GM19324 (cell line): ENCODE results near the gene ARHGAP19.

ENCODE experiments used
- ATAC-seq: cut with Tn5 transposase; IDR thresholded peaks from one replicate; pipeline ENCODE4 v1.9.1; 2021; ENCODE audit warnings: mild to moderate bottlenecking, moderate library complexity; ENCODE audit not compliant: unreplicated experiment, low FRiP score

ARHGAP19 gene

DNA sequence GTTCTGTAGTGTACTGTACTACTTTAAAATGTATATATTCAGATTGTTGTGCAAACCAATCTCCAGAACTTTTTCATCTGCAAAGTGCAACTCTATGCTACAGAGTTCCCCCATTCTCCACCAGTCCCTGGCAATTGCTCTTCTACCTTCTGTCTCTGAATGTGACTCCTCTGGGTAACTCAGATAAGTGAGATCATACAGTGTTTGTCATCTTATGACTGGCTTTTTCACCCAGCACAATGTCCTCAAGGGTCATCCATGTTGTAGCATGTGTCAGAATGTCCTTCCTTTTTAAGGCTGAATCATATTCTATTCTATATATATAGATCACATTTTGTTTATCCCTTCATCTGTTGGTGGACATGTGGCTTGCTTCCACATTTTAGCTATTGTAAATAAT is 117.5 kb downstream of the ARHGAP19 start:
- no peak for ATAC-seq

DNA sequence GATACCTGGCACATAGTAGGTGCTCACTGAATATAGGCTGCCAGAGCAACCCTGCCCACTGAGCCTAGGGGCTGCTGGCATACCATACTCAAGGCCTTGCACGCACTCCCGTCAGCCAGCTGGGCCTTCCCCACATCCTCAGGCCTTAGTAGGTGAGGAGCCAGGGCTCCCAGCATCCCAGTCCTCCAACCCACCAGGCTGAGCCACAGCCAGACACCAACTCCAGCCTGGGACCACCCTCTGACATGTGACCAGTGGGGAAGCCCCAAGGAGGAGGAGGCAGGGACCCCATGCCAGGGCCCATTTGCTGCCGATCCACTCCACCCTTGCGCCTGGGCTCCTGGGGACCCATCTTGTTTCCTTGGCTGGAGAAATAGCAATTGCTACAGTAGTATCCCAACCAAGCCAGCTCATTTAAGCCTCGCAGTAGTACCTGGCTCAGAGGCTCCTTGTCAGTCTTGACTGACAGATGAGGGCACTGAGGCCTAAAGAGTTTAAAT is 118.1 kb downstream of the ARHGAP19 start:
- ATAC-seq: no peak

GRCh38 chr10:97173036-97173435 is 119.4 kb downstream of the ARHGAP19 start:
- ATAC-seq: no peak
